HepG2 (cell line): ENCODE measurements around the gene MB21D2.

Experiments used
- HNF4G ChIP-seq, 2 experiments: sonication (generic) in 1 of 2; formaldehyde crosslinking in 1 of 2; IDR thresholded peaks; 2 replicates each; pipeline versions ENCODE4 v1.4.0 to v1.6.1; 2011 to 2020; ENCODE audit warnings: borderline replicate concordance in 2 of 2, low read depth in 2 of 2, mild to moderate bottlenecking in 2 of 2, low read length in 1 of 2, missing genetic modification reagents in 1 of 2, moderate library complexity in 1 of 2
- TF ChIP-seq, protein P1 (sequence below): sonication (generic); formaldehyde crosslinking; IDR thresholded peaks from 2 replicates; pipeline ENCODE4 v1.9.0; 2021; ENCODE audit warnings: missing genetic modification reagents, borderline replicate concordance
- TF ChIP-seq, protein P2 (sequence below): sonication (generic); formaldehyde crosslinking; IDR thresholded peaks from 2 replicates; pipeline ENCODE4 v1.4.0; 2020; ENCODE audit warnings: low read depth, missing genetic modification reagents
- TF ChIP-seq, protein P3 (sequence below): sonication (generic); formaldehyde crosslinking; IDR thresholded peaks from 2 replicates; pipeline ENCODE4 v1.4.0; 2020; ENCODE audit warnings: mild to moderate bottlenecking, missing genetic modification reagents, borderline replicate concordance
- TF ChIP-seq, protein P4 (sequence below): IDR thresholded peaks from 2 replicates; pipeline ENCODE4 v1.6.1; 2012; ENCODE audit warnings: inconsistent platforms
- TF ChIP-seq, protein P5 (sequence below): sonication (generic); formaldehyde crosslinking; IDR thresholded peaks from 2 replicates; pipeline ENCODE4 v1.5.0; 2020; ENCODE audit warnings: mild to moderate bottlenecking, missing genetic modification reagents

DNA sequence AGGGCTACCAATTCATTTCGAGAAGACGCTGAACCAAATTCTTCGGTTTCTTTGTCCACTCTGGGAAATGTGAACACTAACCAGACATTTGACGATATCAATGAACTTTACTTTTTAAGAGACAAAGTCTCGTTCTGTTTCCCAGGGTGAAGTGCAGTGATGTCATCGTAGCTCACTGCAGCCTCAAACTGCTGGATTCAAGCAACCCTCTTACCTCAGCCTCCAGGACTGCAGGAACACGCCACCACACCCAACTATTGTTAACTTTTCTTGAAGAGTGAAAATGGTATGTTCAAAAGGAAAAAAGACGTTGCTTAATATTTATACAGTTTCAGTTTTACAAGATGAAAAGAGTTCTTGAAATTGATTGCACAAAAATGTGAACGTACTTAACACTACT is 30.6 kb downstream of the MB21D2 start:
- TF ChIP-seq, protein P1, sequence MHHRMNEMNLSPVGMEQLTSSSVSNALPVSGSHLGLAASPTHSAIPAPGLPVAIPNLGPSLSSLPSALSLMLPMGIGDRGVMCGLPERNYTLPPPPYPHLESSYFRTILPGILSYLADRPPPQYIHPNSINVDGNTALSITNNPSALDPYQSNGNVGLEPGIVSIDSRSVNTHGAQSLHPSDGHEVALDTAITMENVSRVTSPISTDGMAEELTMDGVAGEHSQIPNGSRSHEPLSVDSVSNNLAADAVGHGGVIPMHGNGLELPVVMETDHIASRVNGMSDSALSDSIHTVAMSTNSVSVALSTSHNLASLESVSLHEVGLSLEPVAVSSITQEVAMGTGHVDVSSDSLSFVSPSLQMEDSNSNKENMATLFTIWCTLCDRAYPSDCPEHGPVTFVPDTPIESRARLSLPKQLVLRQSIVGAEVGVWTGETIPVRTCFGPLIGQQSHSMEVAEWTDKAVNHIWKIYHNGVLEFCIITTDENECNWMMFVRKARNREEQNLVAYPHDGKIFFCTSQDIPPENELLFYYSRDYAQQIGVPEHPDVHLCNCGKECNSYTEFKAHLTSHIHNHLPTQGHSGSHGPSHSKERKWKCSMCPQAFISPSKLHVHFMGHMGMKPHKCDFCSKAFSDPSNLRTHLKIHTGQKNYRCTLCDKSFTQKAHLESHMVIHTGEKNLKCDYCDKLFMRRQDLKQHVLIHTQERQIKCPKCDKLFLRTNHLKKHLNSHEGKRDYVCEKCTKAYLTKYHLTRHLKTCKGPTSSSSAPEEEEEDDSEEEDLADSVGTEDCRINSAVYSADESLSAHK (CRISPR knock-in tag): no peak
- TF ChIP-seq, protein P2, sequence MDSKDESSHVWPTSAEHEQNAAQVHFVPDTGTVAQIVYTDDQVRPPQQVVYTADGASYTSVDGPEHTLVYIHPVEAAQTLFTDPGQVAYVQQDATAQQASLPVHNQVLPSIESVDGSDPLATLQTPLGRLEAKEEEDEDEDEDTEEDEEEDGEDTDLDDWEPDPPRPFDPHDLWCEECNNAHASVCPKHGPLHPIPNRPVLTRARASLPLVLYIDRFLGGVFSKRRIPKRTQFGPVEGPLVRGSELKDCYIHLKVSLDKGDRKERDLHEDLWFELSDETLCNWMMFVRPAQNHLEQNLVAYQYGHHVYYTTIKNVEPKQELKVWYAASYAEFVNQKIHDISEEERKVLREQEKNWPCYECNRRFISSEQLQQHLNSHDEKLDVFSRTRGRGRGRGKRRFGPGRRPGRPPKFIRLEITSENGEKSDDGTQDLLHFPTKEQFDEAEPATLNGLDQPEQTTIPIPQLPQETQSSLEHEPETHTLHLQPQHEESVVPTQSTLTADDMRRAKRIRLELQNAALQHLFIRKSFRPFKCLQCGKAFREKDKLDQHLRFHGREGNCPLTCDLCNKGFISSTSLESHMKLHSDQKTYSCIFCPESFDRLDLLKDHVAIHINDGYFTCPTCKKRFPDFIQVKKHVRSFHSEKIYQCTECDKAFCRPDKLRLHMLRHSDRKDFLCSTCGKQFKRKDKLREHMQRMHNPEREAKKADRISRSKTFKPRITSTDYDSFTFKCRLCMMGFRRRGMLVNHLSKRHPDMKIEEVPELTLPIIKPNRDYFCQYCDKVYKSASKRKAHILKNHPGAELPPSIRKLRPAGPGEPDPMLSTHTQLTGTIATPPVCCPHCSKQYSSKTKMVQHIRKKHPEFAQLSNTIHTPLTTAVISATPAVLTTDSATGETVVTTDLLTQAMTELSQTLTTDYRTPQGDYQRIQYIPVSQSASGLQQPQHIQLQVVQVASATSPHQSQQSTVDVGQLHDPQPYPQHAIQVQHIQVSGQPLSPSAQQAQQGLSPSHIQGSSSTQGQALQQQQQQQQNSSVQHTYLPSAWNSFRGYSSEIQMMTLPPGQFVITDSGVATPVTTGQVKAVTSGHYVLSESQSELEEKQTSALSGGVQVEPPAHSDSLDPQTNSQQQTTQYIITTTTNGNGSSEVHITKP: no peak
- TF ChIP-seq, protein P3, sequence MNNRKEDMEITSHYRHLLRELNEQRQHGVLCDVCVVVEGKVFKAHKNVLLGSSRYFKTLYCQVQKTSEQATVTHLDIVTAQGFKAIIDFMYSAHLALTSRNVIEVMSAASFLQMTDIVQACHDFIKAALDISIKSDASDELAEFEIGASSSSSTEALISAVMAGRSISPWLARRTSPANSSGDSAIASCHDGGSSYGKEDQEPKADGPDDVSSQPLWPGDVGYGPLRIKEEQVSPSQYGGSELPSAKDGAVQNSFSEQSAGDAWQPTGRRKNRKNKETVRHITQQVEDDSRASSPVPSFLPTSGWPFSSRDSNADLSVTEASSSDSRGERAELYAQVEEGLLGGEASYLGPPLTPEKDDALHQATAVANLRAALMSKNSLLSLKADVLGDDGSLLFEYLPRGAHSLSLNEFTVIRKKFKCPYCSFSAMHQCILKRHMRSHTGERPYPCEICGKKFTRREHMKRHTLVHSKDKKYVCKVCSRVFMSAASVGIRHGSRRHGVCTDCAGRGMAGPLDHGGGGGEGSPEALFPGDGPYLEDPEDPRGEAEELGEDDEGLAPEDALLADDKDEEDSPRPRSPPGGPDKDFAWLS (CRISPR knock-in tag): no peak
- TF ChIP-seq HNF4G (IDR thresholded peaks at IDR 0.05; ENCODE audit: borderline replicate concordance, low read depth, low read length): no peak
- TF ChIP-seq HNF4G (CRISPR knock-in tag; IDR thresholded peaks at IDR 0.05; ENCODE audit: borderline replicate concordance, low read depth): no peak
- TF ChIP-seq, protein P4, sequence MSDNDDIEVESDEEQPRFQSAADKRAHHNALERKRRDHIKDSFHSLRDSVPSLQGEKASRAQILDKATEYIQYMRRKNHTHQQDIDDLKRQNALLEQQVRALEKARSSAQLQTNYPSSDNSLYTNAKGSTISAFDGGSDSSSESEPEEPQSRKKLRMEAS: no peak
- TF ChIP-seq, protein P5, sequence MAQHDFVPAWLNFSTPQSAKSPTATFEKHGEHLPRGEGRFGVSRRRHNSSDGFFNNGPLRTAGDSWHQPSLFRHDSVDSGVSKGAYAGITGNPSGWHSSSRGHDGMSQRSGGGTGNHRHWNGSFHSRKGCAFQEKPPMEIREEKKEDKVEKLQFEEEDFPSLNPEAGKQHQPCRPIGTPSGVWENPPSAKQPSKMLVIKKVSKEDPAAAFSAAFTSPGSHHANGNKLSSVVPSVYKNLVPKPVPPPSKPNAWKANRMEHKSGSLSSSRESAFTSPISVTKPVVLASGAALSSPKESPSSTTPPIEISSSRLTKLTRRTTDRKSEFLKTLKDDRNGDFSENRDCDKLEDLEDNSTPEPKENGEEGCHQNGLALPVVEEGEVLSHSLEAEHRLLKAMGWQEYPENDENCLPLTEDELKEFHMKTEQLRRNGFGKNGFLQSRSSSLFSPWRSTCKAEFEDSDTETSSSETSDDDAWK: no peak
